AG04449 (cell line): ENCODE measurements around the gene PTPN3.

Experiments
- CTCF ChIA-PET: fragments of 350-600 bp; formaldehyde crosslinking; extraction: SDS; loops from one replicate; lab custom pipeline; 2021; ENCODE audit warnings: antibody characterized with exemption; lab: Yijun Ruan, JAX
- POLR2A ChIA-PET: fragments of 400-600, 350-600 bp; formaldehyde crosslinking; extraction: SDS; loops from one replicate; lab custom pipeline; 2020; ENCODE audit warnings: antibody characterized with exemption, inconsistent platforms; lab: Yijun Ruan, JAX
- DNase-seq: peaks from one replicate; pipeline ENCODE4 v3.0.0-alpha.2; 2010; ENCODE audit warnings: low read depth, low spot score
- H3K4me3 ChIP-seq: 2 replicates; pipeline ENCODE4 v1.5.1; 2011; ENCODE audit warnings: low read depth, mild to moderate bottlenecking, control low read depth, low read length
- CTCF ChIP-seq: IDR thresholded peaks from one replicate; pipeline ENCODE4 v1.5.1; 2011; ENCODE audit warnings: mild to moderate bottlenecking, moderate library complexity, low read length, control low read depth, inconsistent platforms; ENCODE audit not compliant: insufficient read depth; ENCODE audit errors: missing control alignments

The PTPN3 gene

GRCh38 chr9:109507421-109507838 is 9.3 kb upstream of the PTPN3 start:
- ChIA-PET CTCF (interaction anchor here (0.9 kb wide), 1 partner anchor 15 kb away, joined by 3 read pairs; no protein-coding TSS in a partner anchor), POLR2A (no interaction called here)
- no peak for TF ChIP-seq CTCF
- no peak overlapping the region for H3K4me3 ChIP-seq
- no peak for DNase-seq

GRCh38 chr9:109506097-109506712 is 8.1 kb upstream of the PTPN3 start:
- no peak for TF ChIP-seq CTCF
- no peak overlapping the region for H3K4me3 ChIP-seq
- CTCF ChIA-PET: interaction anchor here (0.6 to 1.2 kb wide), 2 partner anchors 16 to 41 kb away, joined by 3 read pairs; no protein-coding TSS in a partner anchor
- DNase-seq: no peak
- POLR2A ChIA-PET: no interaction called here

GRCh38 chr9:109504689-109505088 is 6.6 kb upstream of the PTPN3 start:
- POLR2A ChIA-PET: no interaction called here
- CTCF ChIA-PET: no interaction called here
- no peak for DNase-seq
- no peak overlapping the region for H3K4me3 ChIP-seq
- TF ChIP-seq CTCF: no peak

GRCh38 chr9:109500421-109500974 is 2.4 kb upstream of the PTPN3 start:
- POLR2A ChIA-PET: no interaction called here
- no peak overlapping the region for H3K4me3 ChIP-seq
- CTCF ChIA-PET: interaction anchor here (0.6 to 1.6 kb wide), 5 partner anchors 20 to 402 kb away, joined by 3 to 4 read pairs (median 3); no protein-coding TSS in a partner anchor

GRCh38 chr9:109499631-109500410 is 1.7 kb upstream of the PTPN3 start:
- DNase-seq: no peak
- ChIA-PET POLR2A (no interaction called here), CTCF (interaction anchor here (1.0 to 1.6 kb wide), 2 partner anchors 20 to 31 kb away, joined by 3 to 4 read pairs; no protein-coding TSS in a partner anchor)
- TF ChIP-seq CTCF: no peak
- no peak overlapping the region for H3K4me3 ChIP-seq

More at GRCh38 chr9:109500421-109500974, 2.4 kb upstream of the PTPN3 start:
- no peak for DNase-seq
- no peak for TF ChIP-seq CTCF
